GM12878 (cell line): ENCODE measurements around the gene CD93. TPM values are rescaled to one million over a fixed set of nuclear protein-coding genes. Genes with fewer than 3 reads are reported as not detected.

Experiments used
- ATAC-seq: fragments of 200-7000 bp; cut with Tn5 transposase; 3 replicates; pipeline ENCODE4 v1.9.1; 2020; ENCODE audit warnings: mild to moderate bottlenecking, moderate library complexity
- BruUV-seq: library from RNA; stranded (reverse); fragments of 400-500 nt; replicated peaks from 2 replicates; lab custom pipeline; 2021; lab: Mats Ljungman, UMichigan
- CTCF ChIA-PET: fragments of 300-600 bp; sonication (Branson Sonifier 250); formaldehyde crosslinking; extraction: SDS; loops from one replicate; lab custom pipeline; 2021; ENCODE audit warnings: inconsistent platforms; lab: Yijun Ruan, JAX
- POLR2A ChIA-PET: fragments of 350-600 bp; formaldehyde crosslinking; extraction: SDS; loops from one replicate; lab custom pipeline; 2021; ENCODE audit warnings: inconsistent platforms; lab: Charles Lee
- RAD21 ChIA-PET: fragments of 300-600 bp; sonication (Branson Sonifier 250); formaldehyde crosslinking; loops from one replicate; lab custom pipeline; 2023; ENCODE audit warnings: antibody characterized with exemption; ENCODE audit not compliant: unreplicated experiment; lab: Charles Lee
- SMC1A ChIA-PET: fragments of 300-600 bp; sonication (Branson Sonifier 250); formaldehyde crosslinking; loops from one replicate; lab custom pipeline; 2023; ENCODE audit not compliant: unreplicated experiment, uncharacterized antibody; lab: Charles Lee
- DNase-seq: peaks from one replicate; pipeline ENCODE4 v3.0.0-alpha.2; 2011; ENCODE audit warnings: low read depth, low spot score
- FAIRE-seq: peaks from 3 replicates; lab custom pipeline; 2011; peaks lifted over from hg19 to GRCh38; lab: Jason Lieb, UNC
- H2AFZ ChIP-seq: 2 replicates; pipeline ENCODE4 v1.6.0; 2011; ENCODE audit warnings: low read depth, low read length, control low read depth; ENCODE audit not compliant: control insufficient read depth
- H3K27ac ChIP-seq: 2 replicates; pipeline ENCODE4 v1.5.1; 2011; ENCODE audit warnings: control low read depth; ENCODE audit not compliant: control insufficient read depth, insufficient read depth
- H3K27me3 ChIP-seq, 2 experiments: replicated peaks in 1 of 2; 2 replicates each; pipeline versions ENCODE4 v1.6.0 to v1.6.1; 2011; ENCODE audit warnings: low read length in 1 of 2; ENCODE audit not compliant: control insufficient read depth in 2 of 2, insufficient read depth in 2 of 2
- H3K36me3 ChIP-seq, 2 experiments: 2 replicates each; pipeline ENCODE4 v1.5.1; 2011; ENCODE audit warnings: low read length in 1 of 2; ENCODE audit not compliant: control insufficient read depth in 2 of 2, insufficient read depth in 2 of 2
- H3K4me1 ChIP-seq: 2 replicates; pipeline ENCODE4 v1.6.1; 2011; ENCODE audit warnings: mild to moderate bottlenecking, low read length, moderate library complexity, mixed read lengths; ENCODE audit not compliant: control insufficient read depth, insufficient read depth
- H3K4me2 ChIP-seq: 2 replicates; pipeline ENCODE4 v1.6.0; 2011; ENCODE audit warnings: control low read depth; ENCODE audit not compliant: control insufficient read depth, insufficient read depth
- H3K4me3 ChIP-seq: fragments of 200-600 bp; sonication (generic); 2 replicates; pipeline ENCODE4 v1.5.1; 2016
- H3K79me2 ChIP-seq: 2 replicates; pipeline ENCODE4 v1.6.0; 2011; ENCODE audit warnings: low read length; ENCODE audit not compliant: control insufficient read depth, insufficient read depth
- H3K9ac ChIP-seq: 2 replicates; pipeline ENCODE4 v1.8.0; 2011; ENCODE audit warnings: low read length, control low read depth, mixed read lengths; ENCODE audit not compliant: control insufficient read depth, insufficient read depth
- H3K9me3 ChIP-seq: replicated peaks from 3 replicates; pipeline ENCODE4 v1.5.1; 2011; ENCODE audit warnings: mild to moderate bottlenecking, low read length; ENCODE audit not compliant: control insufficient read depth, insufficient read depth
- H4K20me1 ChIP-seq: 2 replicates; pipeline ENCODE4 v1.6.0; 2011; ENCODE audit not compliant: control insufficient read depth, insufficient read depth
- BACH1 ChIP-seq: fragments of 450-650 bp; IDR thresholded peaks from 2 replicates; pipeline ENCODE4 v1.6.1; 2017; ENCODE audit warnings: mild to moderate bottlenecking, borderline replicate concordance
- BCL3 ChIP-seq: IDR thresholded peaks from 2 replicates; pipeline ENCODE4 v1.6.1; 2011; ENCODE audit warnings: borderline replicate concordance, low read depth, mild to moderate bottlenecking, moderate library complexity, low read length; ENCODE audit not compliant: insufficient read depth, poor library complexity, severe bottlenecking
- CBX3 ChIP-seq: fragments of 200-600 bp; sonication (generic); IDR thresholded peaks from 2 replicates; pipeline ENCODE4 v1.6.1; 2016; ENCODE audit warnings: low read depth, borderline replicate concordance
- CHD2 ChIP-seq: IDR thresholded peaks from 2 replicates; pipeline ENCODE4 v1.6.1; 2011; ENCODE audit warnings: low read depth, low read length, improper control_type of control experiment, borderline replicate concordance
- JUNB ChIP-seq: IDR thresholded peaks from 2 replicates; pipeline ENCODE4 v1.6.1; 2016; ENCODE audit warnings: antibody characterized with exemption, mild to moderate bottlenecking
- NBN ChIP-seq: fragments of 450-650 bp; IDR thresholded peaks from 2 replicates; pipeline ENCODE4 v1.6.1; 2016
- NR2F1 ChIP-seq: fragments of 450-650 bp; conservative IDR thresholded peaks from 2 replicates; pipeline ENCODE4 v1.6.1; 2017; ENCODE audit warnings: mild to moderate bottlenecking
- PKNOX1 ChIP-seq: fragments of 450-650 bp; IDR thresholded peaks from 2 replicates; pipeline ENCODE4 v1.6.1; 2016; ENCODE audit warnings: mild to moderate bottlenecking
- PML ChIP-seq: IDR thresholded peaks from 2 replicates; pipeline ENCODE4 v1.6.1; 2012; ENCODE audit warnings: low read length, inconsistent platforms
- TAF1 ChIP-seq: IDR thresholded peaks from 2 replicates; pipeline ENCODE4 v1.6.1; 2011; ENCODE audit warnings: mild to moderate bottlenecking, low read depth, low read length, borderline replicate concordance
- TCF7 ChIP-seq: IDR thresholded peaks from 2 replicates; pipeline ENCODE4 v1.6.1; 2014; ENCODE audit warnings: antibody characterized with exemption, borderline replicate concordance
- WGBS: methylation state at CpG from one replicate; pipeline ENCODE4 v1.1.6; 2016; ENCODE audit warnings: low lambda C conversion rate; ENCODE audit not compliant: insufficient replicate concordance, insufficient coverage; ENCODE audit errors: missing lambda C conversion rate; 5-methylcytosine and 5-hydroxymethylcytosine counted together
- in situ Hi-C: fragments of 300-500 bp; cut with MboI; formaldehyde crosslinking; loops from 9 replicates; pipeline ENCODE4 v1.14.3; 2018; ENCODE audit warnings: mixed read lengths
- intact Hi-C: fragments of 100-400 bp; cut with micrococcal nuclease; formaldehyde crosslinking; loops from one replicate; pipeline ENCODE4 v1.14.2; 2022; ENCODE audit not compliant: unreplicated experiment
- polyA plus RNA-seq, 11 experiments: library from polyadenylated mRNA; depleted of rRNA in 4 of 11; unstranded in 6 of 11; stranded (reverse) in 5 of 11; fragments of >200 nt; fragmentation: Nextera tagmentation in 4 of 11; fragmentation: Illumina TruSeq in 1 of 11; extraction: Ambion mirVana in 4 of 11; extraction: Trizol in 1 of 11; gene quantifications; 1 replicate in 1 of 11; 2 replicates in 10 of 11; pipeline versions ENCODE4 v1.2.1 to v1.2.3, GENCODE V29; 2011 to 2016; ENCODE audit warnings: inconsistent platforms in 2 of 11, missing spikeins in 2 of 11, low read depth in 1 of 11
- total RNA-seq, 4 experiments: library from RNA; depleted of rRNA in 3 of 4; stranded (reverse); fragments of >200 nt in 3 of 4; fragmentation: Illumina TruSeq in 1 of 4; extraction: Trizol in 1 of 4; gene quantifications; 2 replicates each; pipeline versions ENCODE4 v1.2.1 to v1.2.3, GENCODE V29; 2013 to 2021
- TF ChIP-seq, protein P1 (sequence below): fragments of 450-650 bp; formaldehyde crosslinking; IDR thresholded peaks from 2 replicates; pipeline ENCODE4 v1.5.0; 2022; ENCODE audit warnings: mild to moderate bottlenecking, missing genetic modification characterization
- TF ChIP-seq, protein P2 (sequence below): fragments of 450-650 bp; formaldehyde crosslinking; IDR thresholded peaks from 2 replicates; pipeline ENCODE4 v1.4.0; 2020; ENCODE audit warnings: mild to moderate bottlenecking, moderate library complexity

CD93 gene
- total and polyA plus RNA-seq, 10 of the 15 experiments (the other 5 are each of a cell fraction or from before 2014, with no cell fraction given): 0.20 to 2.7 (median 0.92) TPM

DNA sequence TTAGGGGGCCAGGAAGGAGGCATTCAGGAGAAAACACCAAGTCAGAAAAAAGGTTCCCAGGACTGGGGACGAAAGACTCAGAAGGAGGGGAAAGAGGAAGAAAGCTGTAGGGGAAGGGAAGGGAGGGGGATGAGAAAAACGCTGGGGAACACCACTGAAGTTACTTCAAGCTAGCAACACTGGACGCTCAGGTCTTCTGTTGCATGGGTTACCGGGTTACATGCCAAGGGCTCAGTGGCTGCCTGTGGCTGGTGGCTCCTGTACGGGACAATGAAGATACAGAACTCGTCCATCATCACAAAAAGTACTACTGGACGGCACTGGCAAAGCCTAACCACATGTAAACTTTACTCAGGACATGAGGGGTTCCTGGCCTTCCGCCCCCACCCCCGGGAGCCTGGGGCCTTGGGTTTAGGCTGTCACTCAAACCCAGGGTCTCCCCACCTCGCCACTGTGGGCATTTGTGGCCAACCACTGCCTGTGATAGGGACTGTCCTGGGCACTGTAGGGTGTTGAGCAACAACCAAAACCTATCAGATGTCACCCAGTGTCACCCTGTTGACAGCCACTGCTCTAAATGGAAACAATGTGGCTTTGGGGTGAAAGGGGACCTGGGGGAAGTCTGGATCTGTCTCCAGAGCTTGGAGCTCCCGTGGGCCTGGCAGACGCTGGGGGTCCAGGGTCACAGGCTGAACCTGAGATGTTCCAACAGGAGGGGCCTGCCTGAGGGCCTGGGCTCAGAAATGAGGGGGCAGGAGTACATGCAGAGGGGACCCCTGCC, 40.3 kb upstream of the CD93 start:
- DNase-seq: no peak
- H3K36me3 ChIP-seq: no peaks in the 10 kb centered on the region
- ChIA-PET RAD21 (interaction anchor here (0.9 to 3.6 kb wide), 12 partner anchors 10 to 109 kb away, joined by 3 to 22 read pairs (median 4); partner anchors contain the start of gene CD93), SMC1A (interaction anchor here (1.0 to 4.8 kb wide), 10 partner anchors 10 to 108 kb away, joined by 3 to 28 read pairs (median 6); no protein-coding TSS in a partner anchor), POLR2A (interaction anchor here (0.7 to 2.3 kb wide), 6 partner anchors 10 to 33 kb away, joined by 3 to 11 read pairs (median 5); no protein-coding TSS in a partner anchor), CTCF (interaction anchor here (0.6 to 4.0 kb wide), 10 partner anchors 10 to 1044 kb away, joined by 3 to 13 read pairs (median 4); no protein-coding TSS in a partner anchor)
- H3K27ac ChIP-seq: no peak overlapping the region
- H3K4me2 ChIP-seq: no peak overlapping the region; the same call in 1 of the 2 replicates
- no peaks in the 10 kb centered on the region for H3K9me3 ChIP-seq
- peaks cover 14% of the 10 kb centered on the region for H3K4me1 ChIP-seq
- no peak overlapping the region for H2AFZ ChIP-seq
- intact Hi-C loops (no loop called here), in situ Hi-C loops (no loop called here)
- no peak overlapping the region for H3K9ac ChIP-seq
- BruUV-seq: no TSS peak
- H3K4me3 ChIP-seq: no peak overlapping the region
- no peaks in the 10 kb centered on the region for H3K79me2 ChIP-seq
- peak; percentile 29; the same call in 2 of the 3 replicates for ATAC-seq
- H3K27me3 ChIP-seq: no peaks in the 10 kb centered on the region
- no peak for FAIRE-seq
- 28% methylated on average over 12 of the region's 12 CpGs for WGBS
- no peaks in the 10 kb centered on the region for H4K20me1 ChIP-seq
- TF ChIP-seq, protein P1, sequence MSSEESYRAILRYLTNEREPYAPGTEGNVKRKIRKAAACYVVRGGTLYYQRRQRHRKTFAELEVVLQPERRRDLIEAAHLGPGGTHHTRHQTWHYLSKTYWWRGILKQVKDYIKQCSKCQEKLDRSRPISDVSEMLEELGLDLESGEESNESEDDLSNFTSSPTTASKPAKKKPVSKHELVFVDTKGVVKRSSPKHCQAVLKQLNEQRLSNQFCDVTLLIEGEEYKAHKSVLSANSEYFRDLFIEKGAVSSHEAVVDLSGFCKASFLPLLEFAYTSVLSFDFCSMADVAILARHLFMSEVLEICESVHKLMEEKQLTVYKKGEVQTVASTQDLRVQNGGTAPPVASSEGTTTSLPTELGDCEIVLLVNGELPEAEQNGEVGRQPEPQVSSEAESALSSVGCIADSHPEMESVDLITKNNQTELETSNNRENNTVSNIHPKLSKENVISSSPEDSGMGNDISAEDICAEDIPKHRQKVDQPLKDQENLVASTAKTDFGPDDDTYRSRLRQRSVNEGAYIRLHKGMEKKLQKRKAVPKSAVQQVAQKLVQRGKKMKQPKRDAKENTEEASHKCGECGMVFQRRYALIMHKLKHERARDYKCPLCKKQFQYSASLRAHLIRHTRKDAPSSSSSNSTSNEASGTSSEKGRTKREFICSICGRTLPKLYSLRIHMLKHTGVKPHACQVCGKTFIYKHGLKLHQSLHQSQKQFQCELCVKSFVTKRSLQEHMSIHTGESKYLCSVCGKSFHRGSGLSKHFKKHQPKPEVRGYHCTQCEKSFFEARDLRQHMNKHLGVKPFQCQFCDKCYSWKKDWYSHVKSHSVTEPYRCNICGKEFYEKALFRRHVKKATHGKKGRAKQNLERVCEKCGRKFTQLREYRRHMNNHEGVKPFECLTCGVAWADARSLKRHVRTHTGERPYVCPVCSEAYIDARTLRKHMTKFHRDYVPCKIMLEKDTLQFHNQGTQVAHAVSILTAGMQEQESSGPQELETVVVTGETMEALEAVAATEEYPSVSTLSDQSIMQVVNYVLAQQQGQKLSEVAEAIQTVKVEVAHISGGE (CRISPR knock-in tag): no peak
- TF ChIP-seq JUNB (no peak), NR2F1 (0 out of 2 replicates have a peak, but pooled peaks have one; percentile 30), CBX3 (no peak), PML (no peak), TAF1 (no peak), BCL3 (no peak), BACH1 (no peak), PKNOX1 (peak; percentile 70), CHD2 (no peak), TCF7 (no peak), NBN (no peak)
- TF ChIP-seq, protein P2, sequence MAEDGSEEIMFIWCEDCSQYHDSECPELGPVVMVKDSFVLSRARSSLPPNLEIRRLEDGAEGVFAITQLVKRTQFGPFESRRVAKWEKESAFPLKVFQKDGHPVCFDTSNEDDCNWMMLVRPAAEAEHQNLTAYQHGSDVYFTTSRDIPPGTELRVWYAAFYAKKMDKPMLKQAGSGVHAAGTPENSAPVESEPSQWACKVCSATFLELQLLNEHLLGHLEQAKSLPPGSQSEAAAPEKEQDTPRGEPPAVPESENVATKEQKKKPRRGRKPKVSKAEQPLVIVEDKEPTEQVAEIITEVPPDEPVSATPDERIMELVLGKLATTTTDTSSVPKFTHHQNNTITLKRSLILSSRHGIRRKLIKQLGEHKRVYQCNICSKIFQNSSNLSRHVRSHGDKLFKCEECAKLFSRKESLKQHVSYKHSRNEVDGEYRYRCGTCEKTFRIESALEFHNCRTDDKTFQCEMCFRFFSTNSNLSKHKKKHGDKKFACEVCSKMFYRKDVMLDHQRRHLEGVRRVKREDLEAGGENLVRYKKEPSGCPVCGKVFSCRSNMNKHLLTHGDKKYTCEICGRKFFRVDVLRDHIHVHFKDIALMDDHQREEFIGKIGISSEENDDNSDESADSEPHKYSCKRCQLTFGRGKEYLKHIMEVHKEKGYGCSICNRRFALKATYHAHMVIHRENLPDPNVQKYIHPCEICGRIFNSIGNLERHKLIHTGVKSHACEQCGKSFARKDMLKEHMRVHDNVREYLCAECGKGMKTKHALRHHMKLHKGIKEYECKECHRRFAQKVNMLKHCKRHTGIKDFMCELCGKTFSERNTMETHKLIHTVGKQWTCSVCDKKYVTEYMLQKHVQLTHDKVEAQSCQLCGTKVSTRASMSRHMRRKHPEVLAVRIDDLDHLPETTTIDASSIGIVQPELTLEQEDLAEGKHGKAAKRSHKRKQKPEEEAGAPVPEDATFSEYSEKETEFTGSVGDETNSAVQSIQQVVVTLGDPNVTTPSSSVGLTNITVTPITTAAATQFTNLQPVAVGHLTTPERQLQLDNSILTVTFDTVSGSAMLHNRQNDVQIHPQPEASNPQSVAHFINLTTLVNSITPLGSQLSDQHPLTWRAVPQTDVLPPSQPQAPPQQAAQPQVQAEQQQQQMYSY: no peak
